ENCODE data around the gene IGSF3. TPM values are rescaled to one million over a fixed set of nuclear protein-coding genes. Genes with fewer than 3 reads are reported as not detected.

IGSF3 gene
- total RNA-seq, 1 donor from 2014 or later = 29.4 TPM

GRCh38 chr1:116557323-116557878, 110.1 kb downstream of the IGSF3 start:
- no peak for TF ChIP-seq CTCF (IDR thresholded peaks at IDR 0.05; ENCODE audit: unreplicated experiment)
- no peak for DNase-seq (ENCODE audit: low spot score)
- peaks cover 2% of the 10 kb centered on the region for H3K36me3 Mint-ChIP-seq (ENCODE audit: low read depth, unreplicated experiment)
- peaks cover 6% of the 10 kb centered on the region for H3K4me1 Mint-ChIP-seq (ENCODE audit: unreplicated experiment)
- H3K9me3 Mint-ChIP-seq (ENCODE audit: unreplicated experiment) = peaks cover 2% of the 10 kb centered on the region
- no peak overlapping the region for H3K4me3 Mint-ChIP-seq (ENCODE audit: unreplicated experiment)
- H3K27me3 Mint-ChIP-seq (ENCODE audit: unreplicated experiment) = no peaks in the 10 kb centered on the region
- H3K27ac Mint-ChIP-seq (ENCODE audit: unreplicated experiment) = no peak overlapping the region

GRCh38 chr1:116556289-116557006, 111.1 kb downstream of the IGSF3 start:
- H3K4me1 Mint-ChIP-seq (ENCODE audit: unreplicated experiment) = peaks cover 6% of the 10 kb centered on the region
- H3K4me3 Mint-ChIP-seq (ENCODE audit: unreplicated experiment) = no peak overlapping the region
- no peaks in the 10 kb centered on the region for H3K36me3 Mint-ChIP-seq (ENCODE audit: low read depth, unreplicated experiment)
- no peak overlapping the region for H3K27ac Mint-ChIP-seq (ENCODE audit: unreplicated experiment)
- H3K9me3 Mint-ChIP-seq (ENCODE audit: unreplicated experiment) = no peaks in the 10 kb centered on the region
- DNase-seq (ENCODE audit: low spot score) = no peak
- H3K27me3 Mint-ChIP-seq (ENCODE audit: unreplicated experiment) = no peaks in the 10 kb centered on the region
- TF ChIP-seq CTCF (IDR thresholded peaks at IDR 0.05; ENCODE audit: unreplicated experiment) = no peak

GRCh38 chr1:116554924-116555323, 112.6 kb downstream of the IGSF3 start:
- no peak for DNase-seq (ENCODE audit: low spot score)
- no peaks in the 10 kb centered on the region for H3K9me3 Mint-ChIP-seq (ENCODE audit: unreplicated experiment)
- no peaks in the 10 kb centered on the region for H3K27me3 Mint-ChIP-seq (ENCODE audit: unreplicated experiment)
- no peaks in the 10 kb centered on the region for H3K36me3 Mint-ChIP-seq (ENCODE audit: low read depth, unreplicated experiment)
- no peak overlapping the region for H3K27ac Mint-ChIP-seq (ENCODE audit: unreplicated experiment)
- H3K4me3 Mint-ChIP-seq (ENCODE audit: unreplicated experiment) = no peak overlapping the region
- H3K4me1 Mint-ChIP-seq (ENCODE audit: unreplicated experiment) = peaks cover 6% of the 10 kb centered on the region
- TF ChIP-seq CTCF (IDR thresholded peaks at IDR 0.05; ENCODE audit: unreplicated experiment) = no peak

- no peak for DNase-seq (ENCODE audit: low spot score)
- no peaks in the 10 kb centered on the region for H3K27me3 Mint-ChIP-seq (ENCODE audit: unreplicated experiment)
- H3K9me3 Mint-ChIP-seq (ENCODE audit: unreplicated experiment) = no peaks in the 10 kb centered on the region
- no peak overlapping the region for H3K4me3 Mint-ChIP-seq (ENCODE audit: unreplicated experiment)
- no peak for TF ChIP-seq CTCF (IDR thresholded peaks at IDR 0.05; ENCODE audit: unreplicated experiment)
- no peaks in the 10 kb centered on the region for H3K36me3 Mint-ChIP-seq (ENCODE audit: low read depth, unreplicated experiment)
- peaks cover 6% of the 10 kb centered on the region for H3K4me1 Mint-ChIP-seq (ENCODE audit: unreplicated experiment)
- H3K27ac Mint-ChIP-seq (ENCODE audit: unreplicated experiment) = peak overlapping the region; percentile 9
Measured at GRCh38 chr1:116553386-116554115, 114.0 kb downstream of the IGSF3 start.

Measured in endothelial cell (in vitro differentiated cells).